ENCODE results near the gene RFESD. TPM values are rescaled to one million over a fixed set of nuclear protein-coding genes. Genes with fewer than 3 reads are reported as not detected.

RFESD gene
- total and polyA plus RNA-seq, 10 of the 15 experiments (the other 5 are each of a cell fraction or from before 2014, with no cell fraction given): 1.9 to 14.7 (median 4.9) TPM

- no peak for TF ChIP-seq MLLT1 (IDR thresholded peaks at IDR 0.05)
- 0 out of 2 replicates have a peak, but pooled peaks have one; percentile 14 for TF ChIP-seq CBFB (IDR thresholded peaks at IDR 0.05; ENCODE audit: low read depth)
- TF ChIP-seq USF1 (IDR thresholded peaks at IDR 0.05; ENCODE audit: borderline replicate concordance, extremely low read length, insufficient read depth, low read depth, low read length): peak; percentile 93
- TF ChIP-seq SP1 (IDR thresholded peaks at IDR 0.05; ENCODE audit: low read depth, low read length): peak; percentile 66
- no peak for TF ChIP-seq EZH2 (IDR thresholded peaks at IDR 0.05; ENCODE audit: borderline replicate concordance, control insufficient read depth, low read depth, low read length)
- TF ChIP-seq HSF1 (IDR thresholded peaks at IDR 0.05; ENCODE audit: low read depth, low read length): no peak
- no peak for TF ChIP-seq SUPT20H (IDR thresholded peaks at IDR 0.05; ENCODE audit: borderline replicate concordance, control insufficient read depth, low read depth, low read length)
- peak; percentile 54; the same call in 1 of the 2 replicates for TF ChIP-seq BCL11A (IDR thresholded peaks at IDR 0.05; ENCODE audit: low read depth, low read length)
- TF ChIP-seq SKIL (IDR thresholded peaks at IDR 0.05; ENCODE audit: low read depth, poor library complexity, severe bottlenecking): no peak
- TF ChIP-seq IRF4 (IDR thresholded peaks at IDR 0.05; ENCODE audit: low read depth, low read length): no peak
- peak; percentile 59 for TF ChIP-seq ZNF687 (IDR thresholded peaks at IDR 0.05)
- TF ChIP-seq USF2 (IDR thresholded peaks at IDR 0.05; ENCODE audit: borderline replicate concordance, low read depth, low read length): peak; percentile 78
- no peak for TF ChIP-seq BMI1 (IDR thresholded peaks at IDR 0.05; ENCODE audit: borderline replicate concordance)
- peak; percentile 61; the same call in 1 of the 2 replicates for TF ChIP-seq SIN3A (IDR thresholded peaks at IDR 0.05; ENCODE audit: low read depth, low read length)
Observed at GRCh38 chr5:95646569-95647431, at the start of gene RFESD (continued).

All from GM12878 (cell line).